Activated CD4-positive, alpha-beta T cell treated with anti-CD3 and anti-CD28 coated beads, Interleukin-2, amount 50 U/mL, for 4 hours (primary cell): Measurements from ENCODE around the gene RNF214.
"Not testable (repeated sequence)": the region's sequence is repeated elsewhere in the genome, so short reads cannot be mapped to it uniquely, and the experiment has no call there.

Experiments used
- DNase-seq, 2 experiments: peaks; one replicate each; pipeline ENCODE4 v3.0.0-alpha.2; 2020

The RNF214 gene

GRCh38 chr11:117198613-117199012 lies 33.9 kb upstream of the RNF214 start:
- DNase-seq = no peak

DNA sequence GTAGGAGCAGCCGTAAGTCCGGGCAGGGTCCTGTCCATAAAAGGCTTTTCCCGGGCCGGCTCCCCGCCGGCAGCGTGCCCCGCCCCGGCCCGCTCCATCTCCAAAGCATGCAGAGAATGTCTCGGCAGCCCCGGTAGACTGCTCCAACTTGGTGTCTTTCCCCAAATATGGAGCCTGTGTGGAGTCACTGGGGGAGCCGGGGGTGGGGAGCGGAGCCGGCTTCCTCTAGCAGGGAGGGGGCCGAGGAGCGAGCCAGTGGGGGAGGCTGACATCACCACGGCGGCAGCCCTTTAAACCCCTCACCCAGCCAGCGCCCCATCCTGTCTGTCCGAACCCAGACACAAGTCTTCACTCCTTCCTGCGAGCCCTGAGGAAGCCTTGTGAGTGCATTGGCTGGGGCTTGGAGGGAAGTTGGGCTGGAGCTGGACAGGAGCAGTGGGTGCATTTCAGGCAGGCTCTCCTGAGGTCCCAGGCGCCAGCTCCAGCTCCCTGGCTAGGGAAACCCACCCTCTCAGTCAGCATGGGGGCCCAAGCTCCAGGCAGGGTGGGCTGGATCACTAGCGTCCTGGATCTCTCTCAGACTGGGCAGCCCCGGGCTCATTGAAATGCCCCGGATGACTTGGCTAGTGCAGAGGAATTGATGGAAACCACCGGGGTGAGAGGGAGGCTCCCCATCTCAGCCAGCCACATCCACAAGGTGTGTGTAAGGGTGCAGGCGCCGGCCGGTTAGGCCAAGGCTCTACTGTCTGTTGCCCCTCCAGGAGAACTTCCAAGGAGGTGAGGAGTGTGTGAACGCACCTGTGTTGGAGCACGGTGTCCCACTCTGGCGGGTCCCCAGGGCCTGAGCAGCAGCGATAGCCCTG lies 33.2 kb upstream of the RNF214 start, which contains the start of gene TAGLN:
Gene TAGLN, plus strand, starts transcription at position 318 of the 863 bp plus-strand sequence. CDS start 3,644 bp downstream, outside the sequence.
- DNase-seq = no peak

GRCh38 chr11:117199916-117200812 lies 32.3 kb upstream of the RNF214 start:
- DNase-seq = no peak

GRCh38 chr11:117200813-117201657 lies 31.4 kb upstream of the RNF214 start:
- DNase-seq = no peak

DNA sequence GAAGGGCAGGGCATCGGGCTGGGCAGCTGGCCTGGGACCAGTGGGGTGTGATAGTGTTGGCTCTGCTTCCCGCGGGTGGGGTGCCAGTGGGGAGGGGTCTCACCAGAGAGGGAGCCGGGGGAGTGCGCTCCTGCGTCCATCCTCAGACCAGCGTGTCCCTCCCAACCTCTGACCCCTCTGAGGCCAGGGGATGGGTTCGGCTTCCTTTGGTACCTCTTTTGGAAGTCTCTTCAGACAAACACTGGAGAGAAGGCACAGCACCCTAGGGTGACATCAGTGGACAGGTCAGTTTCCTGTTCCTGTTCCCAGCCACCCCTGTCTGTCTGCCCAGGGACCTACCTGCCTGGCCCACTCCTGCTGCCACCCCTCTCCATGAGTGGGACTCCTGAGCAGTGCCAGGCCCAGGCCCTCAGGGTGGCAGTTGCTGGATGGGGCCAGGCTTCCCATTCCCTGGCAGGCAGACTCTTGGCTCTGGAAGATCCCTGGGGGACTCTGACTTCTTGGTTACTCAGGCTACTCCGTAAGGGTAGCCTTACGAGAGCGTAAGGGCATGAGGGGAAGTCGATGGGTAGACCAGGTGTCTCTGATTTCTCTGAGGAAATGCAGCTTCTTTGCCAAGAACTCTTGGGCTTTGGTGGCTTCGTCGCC lies 30.7 kb upstream of the RNF214 start:
- no peak for DNase-seq

- no peak for DNase-seq
Observed at GRCh38 chr11:117202386-117203068, 29.9 kb upstream of the RNF214 start.

DNA sequence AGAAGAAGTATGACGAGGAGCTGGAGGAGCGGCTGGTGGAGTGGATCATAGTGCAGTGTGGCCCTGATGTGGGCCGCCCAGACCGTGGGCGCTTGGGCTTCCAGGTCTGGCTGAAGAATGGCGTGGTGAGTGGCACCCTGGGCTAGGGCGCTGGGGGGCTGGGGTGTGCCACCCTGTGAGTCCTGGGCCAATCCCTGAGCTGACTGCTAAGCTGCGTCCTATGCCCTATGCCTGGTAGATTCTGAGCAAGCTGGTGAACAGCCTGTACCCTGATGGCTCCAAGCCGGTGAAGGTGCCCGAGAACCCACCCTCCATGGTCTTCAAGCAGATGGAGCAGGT lies 29.4 kb upstream of the RNF214 start:
- DNase-seq = no peak

GRCh38 chr11:117204283-117205080 lies 28.0 kb upstream of the RNF214 start:
- DNase-seq = no peak

DNA sequence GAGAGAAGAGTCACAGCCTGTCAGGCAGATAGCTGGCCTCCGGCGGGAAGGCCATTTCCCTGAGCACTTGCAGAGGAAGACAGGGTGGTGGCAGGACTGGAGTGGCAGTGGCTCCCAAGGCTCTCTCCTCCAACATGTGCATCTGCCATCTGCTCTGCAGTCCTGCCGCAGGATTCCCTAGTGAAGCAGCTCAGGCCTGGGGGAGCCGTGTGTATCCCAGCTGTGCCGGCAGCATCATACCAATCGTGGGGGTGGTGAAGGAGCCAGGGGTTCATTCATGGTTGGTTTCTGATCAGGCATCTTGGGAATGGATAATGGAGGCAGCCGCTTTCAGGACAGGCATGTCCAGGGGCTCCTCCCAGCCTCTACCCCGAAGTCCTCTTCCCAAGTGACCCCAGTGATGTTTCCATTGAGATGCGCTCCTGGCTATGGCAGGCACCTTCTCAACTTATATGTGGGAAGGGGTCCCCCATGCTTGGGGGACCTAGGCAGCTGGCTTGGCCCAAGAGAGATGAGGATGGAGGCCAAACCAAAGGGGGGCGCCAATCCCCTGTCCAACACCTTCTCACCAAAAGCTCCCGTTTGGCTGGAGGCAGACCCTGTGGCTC lies 27.2 kb upstream of the RNF214 start:
- no peak for DNase-seq

GRCh38 chr11:117206111-117206510 lies 26.4 kb upstream of the RNF214 start:
- not testable (repeated sequence) for DNase-seq

GRCh38 chr11:117206859-117207258 lies 25.6 kb upstream of the RNF214 start:
- not testable (repeated sequence) for DNase-seq

GRCh38 chr11:117207481-117207880 lies 25.0 kb upstream of the RNF214 start:
- DNase-seq = not testable (repeated sequence)

DNA sequence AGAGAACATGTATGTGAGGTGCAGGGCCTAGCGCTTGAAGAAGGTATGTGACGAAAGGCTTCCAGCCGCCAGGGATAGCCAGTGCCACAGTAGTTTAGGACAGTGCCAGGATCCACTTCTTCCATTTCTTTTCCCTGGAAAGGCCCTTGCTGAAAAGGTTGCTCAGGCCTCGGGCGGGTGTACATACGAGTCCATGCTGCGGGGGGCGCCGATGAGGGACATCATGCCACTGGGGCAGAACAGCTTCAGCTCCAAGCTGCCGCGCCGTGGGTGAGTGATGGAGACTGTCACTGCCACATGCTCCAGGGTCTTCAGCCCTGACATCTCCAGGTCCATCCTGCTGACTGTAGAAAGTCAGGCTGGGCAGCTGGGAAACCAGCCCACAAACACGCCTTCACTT lies 23.8 kb upstream of the RNF214 start:
- not testable (repeated sequence) for DNase-seq

DNA sequence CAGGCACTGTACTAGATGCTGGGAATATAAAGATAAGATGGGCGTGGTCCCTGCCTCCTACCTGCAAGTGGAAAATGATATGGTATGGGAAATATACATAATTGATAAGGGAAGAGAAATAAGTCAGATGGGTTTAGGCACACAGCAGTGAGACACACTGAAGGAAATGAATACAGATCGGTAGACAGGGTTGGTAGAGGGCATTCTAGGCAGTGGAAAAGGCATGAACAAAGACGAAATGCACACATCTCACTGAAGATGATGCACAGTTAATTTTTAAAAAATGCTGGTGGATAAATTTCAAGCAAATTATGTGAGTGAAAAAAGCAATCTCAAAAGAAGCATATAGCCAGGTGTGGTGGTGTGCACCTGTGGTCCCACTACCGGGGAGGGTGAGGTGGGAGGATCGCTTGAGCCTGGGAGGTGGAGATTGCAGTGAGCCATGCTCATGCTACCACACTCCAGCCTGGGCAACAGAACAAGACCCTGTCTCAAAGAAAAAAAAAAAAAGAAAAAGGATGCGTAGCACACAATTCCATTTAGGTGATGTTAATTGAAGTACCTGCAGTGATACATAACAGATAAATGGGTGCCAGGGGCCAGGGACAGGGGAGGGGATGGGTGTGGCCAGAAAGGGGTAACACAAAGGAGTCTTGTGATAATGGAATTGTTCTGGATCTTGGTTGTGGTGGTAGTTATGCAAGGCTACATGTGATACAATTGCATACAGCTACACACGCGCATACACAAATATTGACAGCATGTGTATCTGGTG lies 22.9 kb upstream of the RNF214 start:
- not testable (repeated sequence) for DNase-seq

GRCh38 chr11:117210620-117211019 lies 21.9 kb upstream of the RNF214 start:
- DNase-seq = no peak

GRCh38 chr11:117212697-117213355 lies 19.6 kb upstream of the RNF214 start:
- no peak for DNase-seq

GRCh38 chr11:117214404-117215110 lies 17.9 kb upstream of the RNF214 start:
- DNase-seq = no peak
